Cardiac muscle cell (in vitro differentiated cells and primary cell): ENCODE results near the gene CCDC188. TPM values are rescaled to one million over a fixed set of nuclear protein-coding genes. Genes with fewer than 3 reads are reported as not detected.

Source experiments
- DNase-seq, 2 donors: peaks; one replicate each; pipeline versions ENCODE4 v3.0.0 to v3.0.0-alpha.2; 2010 to 2017; ENCODE audit warnings: low read depth in 1 of 2, low spot score in 1 of 2
- H3K27ac ChIP-seq: fragments of 200-600 bp; sonication (generic); 2 replicates; pipeline ENCODE4 v1.5.1; 2016
- H3K27me3 ChIP-seq: fragments of 200-600 bp; sonication (generic); 2 replicates; pipeline ENCODE4 v1.6.0; 2016; ENCODE audit warnings: control low read depth
- H3K36me3 ChIP-seq: fragments of 200-600 bp; sonication (generic); 2 replicates; pipeline ENCODE4 v1.5.1; 2016; ENCODE audit warnings: control low read depth
- H3K4me1 ChIP-seq: fragments of 200-600 bp; sonication (generic); 2 replicates; pipeline ENCODE4 v1.8.1; 2017; ENCODE audit warnings: low read depth, mild to moderate bottlenecking, mixed run types
- H3K4me3 ChIP-seq: fragments of 200-600 bp; sonication (generic); 2 replicates; pipeline ENCODE4 v1.5.1; 2016; ENCODE audit warnings: mild to moderate bottlenecking
- H3K9me3 ChIP-seq: fragments of 200-600 bp; sonication (generic); 2 replicates; pipeline ENCODE4 v1.5.1; 2017; ENCODE audit warnings: low read depth, mild to moderate bottlenecking, control low read depth
- CTCF ChIP-seq: IDR thresholded peaks from 2 replicates; pipeline ENCODE4 v1.5.1; 2012; ENCODE audit warnings: low read depth, mild to moderate bottlenecking, low read length
- polyA plus RNA-seq: library from polyadenylated mRNA; unstranded; fragments of >200 nt; fragmentation: Nextera tagmentation; extraction: Ambion mirVana; gene quantifications from 2 replicates; pipeline ENCODE4 v1.2.1, GENCODE V29; 2016
- total RNA-seq: library from RNA; depleted of rRNA; stranded (reverse); fragments of >200 nt; gene quantifications from 2 replicates; pipeline ENCODE4 v1.2.3, GENCODE V29; 2016

Gene CCDC188
- total and polyA plus RNA-seq, 2 experiments from 2014 or later = not detected

DNA sequence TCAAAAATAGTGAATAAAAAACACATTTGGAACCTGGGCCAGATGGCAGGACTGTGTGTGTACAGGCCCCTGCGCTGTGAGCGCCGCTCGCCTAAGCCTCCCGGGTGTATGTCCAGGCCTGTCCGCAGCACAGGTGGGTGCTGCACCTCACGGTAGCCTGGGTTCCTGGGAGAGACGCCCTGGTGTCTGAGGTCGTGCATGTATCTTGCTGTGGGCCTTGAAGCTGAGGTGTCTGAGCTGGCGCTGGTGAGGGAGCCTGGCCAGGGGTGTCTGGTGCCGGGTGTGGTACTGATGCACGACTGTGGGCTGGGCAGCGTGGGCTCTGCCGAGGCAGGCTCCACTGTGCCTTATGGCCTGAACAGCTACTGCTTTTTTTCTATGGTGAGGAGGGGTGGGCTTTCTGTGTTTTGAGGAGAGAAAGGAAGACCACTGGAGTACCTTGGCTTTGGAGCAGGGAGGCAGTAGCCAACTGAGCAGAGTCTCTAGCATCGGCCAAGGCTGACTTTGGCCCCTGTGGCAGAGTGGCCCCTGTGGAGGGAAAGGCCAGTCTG lies 23.5 kb downstream of the CCDC188 start:
- Histone ChIP-seq H3K4me1 (peaks cover 2% of the 10 kb centered on the region), H3K4me3 (no peak overlapping the region), H3K36me3 (peaks cover 29% of the 10 kb centered on the region), H3K27ac (peak overlapping the region; percentile 77), H3K27me3 (no peaks in the 10 kb centered on the region), H3K9me3 (no peaks in the 10 kb centered on the region)
- no peak for TF ChIP-seq CTCF
- no peak for DNase-seq

DNA sequence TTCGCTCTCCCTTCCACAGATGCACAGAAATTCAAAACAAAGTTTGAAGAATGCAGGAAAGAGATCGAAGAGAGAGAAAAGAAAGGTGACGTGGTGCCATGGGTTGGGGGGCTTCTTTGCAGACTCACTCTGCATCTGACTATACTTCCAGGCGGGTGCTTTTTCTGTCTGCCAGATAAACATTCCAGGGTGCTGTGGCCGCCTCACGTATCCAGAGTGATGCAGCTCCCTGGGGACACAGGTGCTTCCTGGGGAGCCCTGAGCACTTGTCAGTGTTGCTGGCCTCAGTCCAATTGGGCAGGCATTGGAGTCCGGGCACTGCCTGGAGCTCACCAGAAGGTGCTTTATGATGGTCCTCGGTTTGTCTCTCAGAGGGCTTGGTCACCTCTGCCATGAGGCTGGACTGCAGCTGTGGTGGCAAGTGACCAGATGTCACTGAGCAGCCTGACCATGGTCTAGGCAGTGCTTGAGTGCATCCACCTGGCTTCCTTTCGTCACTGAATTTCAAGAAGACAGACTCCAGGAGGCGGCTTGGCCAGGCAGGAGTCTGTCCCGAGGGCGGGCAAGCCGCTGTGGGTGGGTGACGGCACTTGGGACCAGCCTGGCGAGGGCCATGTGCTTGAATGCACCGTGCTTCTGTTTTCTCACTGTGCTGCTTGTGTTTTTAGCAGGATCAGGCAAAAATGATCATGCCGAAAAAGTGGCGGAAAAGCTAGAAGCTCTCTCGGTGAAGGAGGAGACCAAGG lies 24.4 kb downstream of the CCDC188 start:
- no peaks in the 10 kb centered on the region for H3K27me3 ChIP-seq
- no peak for TF ChIP-seq CTCF
- H3K9me3 ChIP-seq = no peaks in the 10 kb centered on the region
- H3K27ac ChIP-seq = peak overlapping the region; percentile 51
- DNase-seq = no peak
- peaks cover 36% of the 10 kb centered on the region for H3K36me3 ChIP-seq
- no peaks in the 10 kb centered on the region for H3K4me1 ChIP-seq
- no peak overlapping the region for H3K4me3 ChIP-seq

DNA sequence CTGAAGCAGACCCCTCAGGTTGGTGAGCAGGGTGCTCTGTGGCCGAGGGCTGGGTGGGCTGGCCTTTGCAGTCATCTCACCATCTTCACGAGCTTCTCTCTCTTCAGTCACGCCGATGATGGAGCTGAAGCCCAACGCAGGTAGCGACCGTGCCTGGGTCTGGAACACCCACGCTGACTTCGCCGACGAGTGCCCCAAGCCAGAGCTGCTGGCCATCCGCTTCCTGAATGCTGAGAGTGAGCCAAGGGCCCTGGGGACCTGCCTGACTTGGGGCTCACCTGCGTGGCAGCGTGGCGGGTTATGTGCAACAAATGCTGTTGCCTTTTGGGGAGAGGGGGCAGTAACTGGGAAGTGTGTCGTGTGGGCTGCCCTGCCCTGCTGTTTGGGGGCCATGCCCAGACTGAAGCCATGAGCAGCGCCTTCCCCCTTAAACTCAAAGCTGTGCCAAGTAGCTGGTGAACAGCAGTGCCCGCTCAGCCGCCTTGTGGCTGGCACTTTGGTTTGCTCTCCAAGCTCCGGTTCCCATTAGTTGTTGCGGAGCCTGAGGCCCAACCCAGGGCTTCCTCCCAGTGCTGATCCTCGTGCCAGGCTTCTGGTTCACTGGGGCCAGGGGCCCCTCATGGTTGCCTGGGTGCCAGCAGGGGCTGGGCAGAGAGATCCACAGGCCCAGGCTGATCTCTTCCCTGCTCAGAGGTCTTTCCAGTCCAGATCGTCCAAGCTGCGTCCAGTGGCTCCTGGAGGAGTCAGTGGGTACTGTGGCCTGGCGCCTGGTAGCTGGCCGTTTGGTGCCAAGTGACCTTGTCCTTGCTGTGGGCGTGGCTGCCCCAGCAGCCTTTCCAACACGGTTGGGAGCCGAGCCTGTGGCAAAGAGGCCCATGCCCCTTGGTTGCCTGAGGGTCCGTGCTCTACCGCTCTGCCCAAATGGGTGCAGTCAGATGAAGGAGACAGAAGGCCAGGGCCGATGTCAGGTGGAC lies 25.4 kb downstream of the CCDC188 start:
- Histone ChIP-seq H3K9me3 (no peaks in the 10 kb centered on the region), H3K36me3 (peaks cover 39% of the 10 kb centered on the region), H3K4me1 (no peaks in the 10 kb centered on the region), H3K27me3 (no peaks in the 10 kb centered on the region), H3K27ac (no peak overlapping the region), H3K4me3 (no peak overlapping the region)
- no peak for TF ChIP-seq CTCF
- DNase-seq = no peak

GRCh38 chr22:20124083-20124787 lies 26.6 kb downstream of the CCDC188 start:
- Histone ChIP-seq H3K27me3 (no peaks in the 10 kb centered on the region), H3K4me3 (no peak overlapping the region), H3K36me3 (peaks cover 51% of the 10 kb centered on the region), H3K27ac (no peak overlapping the region), H3K9me3 (no peaks in the 10 kb centered on the region), H3K4me1 (no peaks in the 10 kb centered on the region)
- DNase-seq = no peak
- TF ChIP-seq CTCF = no peak
